Measurements from ENCODE around the gene DUOX1.
"Not testable (repeated sequence)": the region's sequence is repeated elsewhere in the genome, so short reads cannot be mapped to it uniquely, and the experiment has no call there.

DUOX1 gene

DNA sequence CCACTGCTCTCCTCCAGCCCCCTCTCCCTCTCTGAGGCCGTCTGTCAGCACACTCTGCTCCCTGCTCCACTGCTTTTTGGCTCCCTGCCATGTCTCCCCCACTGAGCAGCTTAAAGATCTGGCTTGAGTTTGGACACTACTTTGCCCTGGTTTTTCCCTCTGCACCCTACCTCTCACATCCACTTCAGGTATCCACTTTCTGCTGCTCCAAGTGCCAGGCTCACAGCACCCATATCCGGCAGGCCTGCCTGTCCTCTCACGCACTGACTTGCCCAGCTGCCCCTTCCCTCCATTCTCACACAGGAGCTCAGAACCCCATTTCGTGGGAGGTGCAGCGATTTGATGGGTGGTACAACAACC lies 3.7 kb downstream of the DUOX1 start:
- TF ChIP-seq FOXP2 (optimal IDR thresholded peaks at IDR 0.05; ENCODE audit: control extremely low read depth, extremely low read length, insufficient read depth), result no peak
- TF ChIP-seq POLR2AphosphoS5 (IDR thresholded peaks at IDR 0.05; ENCODE audit: borderline replicate concordance, low read depth, low read length), result no peak
- TF ChIP-seq EZH2 (IDR thresholded peaks at IDR 0.05), result no peak
- Histone ChIP-seq H3K36me3 (ENCODE audit: insufficient read depth, low read length) (no peaks in the 10 kb centered on the region), H3K9me3 (ENCODE audit: low read depth, low read length) (no peaks in the 10 kb centered on the region), H3K9ac (ENCODE audit: insufficient read length) (no peak overlapping the region), H3K4me3 (no peak overlapping the region), H3K27ac (no peak overlapping the region)
- no peak for DNase-seq (ENCODE audit: low read depth, low spot score)

DNA sequence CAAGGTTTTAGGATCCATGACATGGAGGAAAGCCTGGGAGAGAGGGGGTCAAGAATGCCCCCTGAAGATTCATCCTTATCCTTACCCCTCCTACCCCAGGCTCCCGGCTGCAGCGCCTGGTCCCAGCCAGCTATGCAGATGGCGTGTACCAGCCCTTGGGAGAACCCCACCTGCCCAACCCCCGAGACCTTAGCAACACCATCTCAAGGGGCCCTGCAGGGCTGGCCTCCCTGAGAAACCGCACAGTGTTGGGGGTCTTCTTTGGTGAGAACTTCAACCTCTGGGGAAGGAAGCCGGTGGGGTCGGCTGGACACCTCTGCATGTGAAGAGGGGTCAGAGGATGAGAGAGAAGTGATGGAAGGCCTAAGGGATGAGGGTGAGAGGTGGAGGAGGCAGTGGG lies 4.3 kb downstream of the DUOX1 start:
- Histone ChIP-seq H3K36me3 (ENCODE audit: insufficient read depth, low read length) (no peaks in the 10 kb centered on the region), H3K9me3 (ENCODE audit: low read depth, low read length) (no peaks in the 10 kb centered on the region), H3K9ac (ENCODE audit: insufficient read length) (no peak overlapping the region), H3K27ac (no peak overlapping the region), H3K4me3 (no peak overlapping the region)
- no peak for TF ChIP-seq POLR2AphosphoS5 (IDR thresholded peaks at IDR 0.05; ENCODE audit: borderline replicate concordance, low read depth, low read length)
- TF ChIP-seq FOXP2 (optimal IDR thresholded peaks at IDR 0.05; ENCODE audit: control extremely low read depth, extremely low read length, insufficient read depth), result no peak
- no peak for TF ChIP-seq EZH2 (IDR thresholded peaks at IDR 0.05)
- DNase-seq (ENCODE audit: low read depth, low spot score), result no peak

DNA sequence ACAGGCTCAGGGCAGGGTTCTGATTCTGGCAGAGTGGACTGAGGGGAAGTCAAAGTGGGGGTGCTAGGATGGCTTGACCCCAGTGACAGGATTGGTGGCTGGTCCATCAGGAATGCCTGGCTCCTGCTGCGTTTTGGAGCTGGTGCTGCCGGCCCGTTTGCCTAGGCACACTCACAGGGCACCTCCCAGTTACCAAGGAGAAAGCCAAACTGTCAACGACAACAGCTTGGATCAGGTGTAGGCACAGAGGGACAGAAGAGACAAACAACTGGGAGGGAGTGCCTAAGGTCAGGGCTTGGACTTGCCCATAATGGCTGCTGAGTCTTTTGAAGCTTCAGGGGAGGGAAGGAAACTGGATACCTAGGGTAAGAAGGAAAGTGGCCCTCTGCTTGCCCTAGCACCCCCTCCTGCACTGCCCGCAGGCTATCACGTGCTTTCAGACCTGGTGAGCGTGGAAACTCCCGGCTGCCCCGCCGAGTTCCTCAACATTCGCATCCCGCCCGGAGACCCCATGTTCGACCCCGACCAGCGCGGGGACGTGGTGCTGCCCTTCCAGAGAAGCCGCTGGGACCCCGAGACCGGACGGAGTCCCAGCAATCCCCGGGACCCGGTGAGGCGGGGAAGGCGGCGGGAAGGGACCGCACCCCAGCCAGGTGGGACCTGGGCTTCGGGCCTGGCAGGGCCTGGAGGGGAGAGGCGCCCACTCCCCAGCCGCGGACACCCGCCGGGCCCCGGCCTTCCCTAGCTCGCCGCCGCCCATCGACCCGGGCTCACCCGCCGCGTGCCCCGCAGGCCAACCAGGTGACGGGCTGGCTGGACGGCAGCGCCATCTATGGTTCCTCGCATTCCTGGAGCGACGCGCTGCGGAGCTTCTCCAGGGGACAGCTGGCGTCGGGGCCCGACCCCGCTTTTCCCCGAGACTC lies 5.1 kb downstream of the DUOX1 start:
- TF ChIP-seq EZH2 (IDR thresholded peaks at IDR 0.05) (no peak), FOXP2 (optimal IDR thresholded peaks at IDR 0.05; ENCODE audit: control extremely low read depth, extremely low read length, insufficient read depth) (no peak), POLR2AphosphoS5 (IDR thresholded peaks at IDR 0.05; ENCODE audit: borderline replicate concordance, low read depth, low read length) (no peak)
- H3K4me3 ChIP-seq, result no peak overlapping the region
- no peaks in the 10 kb centered on the region for H3K36me3 ChIP-seq (ENCODE audit: insufficient read depth, low read length)
- H3K27ac ChIP-seq, result no peak overlapping the region
- no peaks in the 10 kb centered on the region for H3K9me3 ChIP-seq (ENCODE audit: low read depth, low read length)
- no peak for DNase-seq (ENCODE audit: low read depth, low spot score)
- H3K9ac ChIP-seq (ENCODE audit: insufficient read length), result no peak overlapping the region

GRCh38 chr15:45135705-45136377 lies 6.0 kb downstream of the DUOX1 start:
- not testable (repeated sequence) for H3K36me3 ChIP-seq (ENCODE audit: insufficient read depth, low read length); H3K9ac ChIP-seq (ENCODE audit: insufficient read length); DNase-seq (ENCODE audit: low read depth, low spot score); H3K9me3 ChIP-seq (ENCODE audit: low read depth, low read length); H3K27ac ChIP-seq; H3K4me3 ChIP-seq

- no peaks in the 10 kb centered on the region for H3K9me3 ChIP-seq (ENCODE audit: low read depth, low read length)
- no peak for DNase-seq (ENCODE audit: low read depth, low spot score)
- H3K4me3 ChIP-seq, result no peak overlapping the region
- H3K36me3 ChIP-seq (ENCODE audit: insufficient read depth, low read length), result no peaks in the 10 kb centered on the region
- H3K27ac ChIP-seq, result no peak overlapping the region
- no peak overlapping the region for H3K9ac ChIP-seq (ENCODE audit: insufficient read length)
- TF ChIP-seq EZH2 (IDR thresholded peaks at IDR 0.05), result no peak
- TF ChIP-seq POLR2AphosphoS5 (IDR thresholded peaks at IDR 0.05; ENCODE audit: borderline replicate concordance, low read depth, low read length), result no peak
- TF ChIP-seq FOXP2 (optimal IDR thresholded peaks at IDR 0.05; ENCODE audit: control extremely low read depth, extremely low read length, insufficient read depth), result no peak
Observed at GRCh38 chr15:45136378-45136764, 6.6 kb downstream of the DUOX1 start.

DNA sequence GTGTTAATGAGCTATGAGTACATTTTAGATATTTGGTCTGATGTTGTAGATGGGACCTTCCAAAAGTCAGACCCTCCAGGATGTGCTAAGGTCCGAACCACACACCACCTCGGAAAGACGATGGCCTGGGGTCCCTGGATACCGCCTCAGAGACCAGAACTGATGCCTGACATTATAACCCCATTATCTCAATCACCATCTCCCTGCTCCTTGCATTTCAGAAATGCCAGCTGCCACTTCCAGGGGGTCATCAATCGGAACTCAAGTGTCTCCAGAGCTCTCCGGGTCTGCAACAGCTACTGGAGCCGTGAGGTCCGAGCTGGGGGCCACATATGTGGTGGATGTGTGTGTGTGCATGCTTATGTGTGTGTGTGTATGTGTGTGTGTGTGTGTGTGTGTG lies 7.9 kb downstream of the DUOX1 start:
- TF ChIP-seq POLR2AphosphoS5 (IDR thresholded peaks at IDR 0.05; ENCODE audit: borderline replicate concordance, low read depth, low read length) (no peak), FOXP2 (optimal IDR thresholded peaks at IDR 0.05; ENCODE audit: control extremely low read depth, extremely low read length, insufficient read depth) (no peak), EZH2 (IDR thresholded peaks at IDR 0.05) (no peak)
- Histone ChIP-seq H3K9ac (ENCODE audit: insufficient read length) (no peak overlapping the region), H3K36me3 (ENCODE audit: insufficient read depth, low read length) (no peaks in the 10 kb centered on the region), H3K27ac (no peak overlapping the region), H3K4me3 (no peak overlapping the region), H3K9me3 (ENCODE audit: low read depth, low read length) (no peaks in the 10 kb centered on the region)
- no peak for DNase-seq (ENCODE audit: low read depth, low spot score)

DNA sequence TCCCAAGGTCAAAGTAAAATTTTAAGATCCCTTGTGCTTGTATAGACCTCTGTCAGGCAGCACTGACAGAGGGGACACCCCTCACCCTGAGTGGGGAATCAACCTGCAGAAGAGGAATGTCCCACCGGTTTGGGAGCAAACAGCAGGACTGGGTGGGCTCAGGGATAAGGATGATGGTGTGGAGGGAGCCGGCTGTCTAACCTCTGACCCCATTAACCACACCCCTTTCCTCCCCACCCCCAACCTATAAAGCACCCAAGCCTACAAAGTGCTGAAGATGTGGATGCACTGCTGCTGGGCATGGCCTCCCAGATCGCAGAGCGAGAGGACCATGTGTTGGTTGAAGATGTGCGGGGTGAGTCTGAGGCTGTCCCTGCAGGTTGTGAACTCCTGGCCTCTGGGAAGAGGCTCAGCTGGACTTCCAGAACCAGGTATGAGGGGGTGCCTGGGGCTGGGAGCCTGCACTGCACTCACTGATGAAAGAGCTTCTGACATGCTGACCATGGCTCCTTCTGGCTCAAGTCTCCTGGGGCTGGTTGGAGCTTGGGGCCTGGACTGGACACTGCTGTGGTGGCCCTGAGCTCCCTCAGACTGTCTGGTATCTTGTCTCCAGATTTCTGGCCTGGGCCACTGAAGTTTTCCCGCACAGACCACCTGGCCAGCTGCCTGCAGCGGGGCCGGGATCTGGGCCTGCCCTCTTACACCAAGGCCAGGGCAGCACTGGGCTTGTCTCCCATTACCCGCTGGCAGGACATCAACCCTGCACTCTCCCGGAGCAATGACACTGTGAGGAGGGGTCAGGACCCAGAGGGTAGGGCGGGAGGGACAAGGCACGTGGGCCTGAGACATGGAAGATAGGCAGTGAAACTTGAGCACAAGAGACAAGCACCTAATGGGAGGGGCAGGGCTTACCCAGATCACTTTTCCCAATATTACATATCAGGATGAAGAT lies 9.3 kb downstream of the DUOX1 start:
- Histone ChIP-seq H3K9me3 (ENCODE audit: low read depth, low read length) (no peaks in the 10 kb centered on the region), H3K27ac (no peak overlapping the region), H3K9ac (ENCODE audit: insufficient read length) (no peak overlapping the region), H3K4me3 (no peak overlapping the region), H3K36me3 (ENCODE audit: insufficient read depth, low read length) (no peaks in the 10 kb centered on the region)
- TF ChIP-seq EZH2 (IDR thresholded peaks at IDR 0.05), result no peak
- TF ChIP-seq FOXP2 (optimal IDR thresholded peaks at IDR 0.05; ENCODE audit: control extremely low read depth, extremely low read length, insufficient read depth), result no peak
- no peak for TF ChIP-seq POLR2AphosphoS5 (IDR thresholded peaks at IDR 0.05; ENCODE audit: borderline replicate concordance, low read depth, low read length)
- no peak for DNase-seq (ENCODE audit: low read depth, low spot score)

- no peak overlapping the region for H3K4me3 ChIP-seq
- no peaks in the 10 kb centered on the region for H3K9me3 ChIP-seq (ENCODE audit: low read depth, low read length)
- no peak for TF ChIP-seq EZH2 (IDR thresholded peaks at IDR 0.05)
- no peak for TF ChIP-seq FOXP2 (optimal IDR thresholded peaks at IDR 0.05; ENCODE audit: control extremely low read depth, extremely low read length, insufficient read depth)
- no peak for TF ChIP-seq POLR2AphosphoS5 (IDR thresholded peaks at IDR 0.05; ENCODE audit: borderline replicate concordance, low read depth, low read length)
- no peaks in the 10 kb centered on the region for H3K36me3 ChIP-seq (ENCODE audit: insufficient read depth, low read length)
- no peak for DNase-seq (ENCODE audit: low read depth, low spot score)
- H3K27ac ChIP-seq, result no peak overlapping the region
- no peak overlapping the region for H3K9ac ChIP-seq (ENCODE audit: insufficient read length)
Observed at GRCh38 chr15:45139770-45140169, 10.0 kb downstream of the DUOX1 start.
